ENCODE measurements around the gene CYGB. TPM values are rescaled to one million over a fixed set of nuclear protein-coding genes. Genes with fewer than 3 reads are reported as not detected.
A peak's percentile ranks its signal among the peaks of the same experiment; 100 is the strongest.

The CYGB gene
- total RNA-seq, 1 donor from 2014 or later, result 34.3 TPM

DNA sequence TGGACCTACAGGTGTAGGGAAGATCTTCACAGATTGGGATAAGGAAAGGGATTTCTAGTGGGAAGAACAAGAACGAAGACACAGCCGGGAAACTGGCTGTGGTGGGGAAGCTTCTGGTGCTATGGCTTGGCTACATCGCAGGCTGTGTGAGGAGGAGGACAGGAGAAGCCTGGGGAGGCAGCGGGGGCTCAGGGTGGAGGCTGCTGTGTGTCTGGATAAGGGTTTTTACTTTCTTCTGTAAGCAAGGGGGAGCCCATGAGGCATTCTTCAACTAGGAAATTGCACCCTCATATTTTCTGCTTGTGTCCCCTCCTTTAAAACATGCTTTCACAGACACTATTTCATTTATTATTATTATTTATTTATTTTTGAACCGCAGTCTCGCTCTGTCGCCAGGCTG, 33.4 kb downstream of the CYGB start:
- Histone ChIP-seq H3K27ac (no peak overlapping the region), H3K4me1 (peaks cover 16% of the 10 kb centered on the region), H3K9me3 (no peaks in the 10 kb centered on the region), H3K4me3 (no peak overlapping the region), H3K27me3 (peaks cover 6% of the 10 kb centered on the region), H3K36me3 (no peaks in the 10 kb centered on the region)
- intact Hi-C loops (cut with DNase I), result no loop called here
- no peak for DNase-seq
- TF ChIP-seq, protein P1, sequence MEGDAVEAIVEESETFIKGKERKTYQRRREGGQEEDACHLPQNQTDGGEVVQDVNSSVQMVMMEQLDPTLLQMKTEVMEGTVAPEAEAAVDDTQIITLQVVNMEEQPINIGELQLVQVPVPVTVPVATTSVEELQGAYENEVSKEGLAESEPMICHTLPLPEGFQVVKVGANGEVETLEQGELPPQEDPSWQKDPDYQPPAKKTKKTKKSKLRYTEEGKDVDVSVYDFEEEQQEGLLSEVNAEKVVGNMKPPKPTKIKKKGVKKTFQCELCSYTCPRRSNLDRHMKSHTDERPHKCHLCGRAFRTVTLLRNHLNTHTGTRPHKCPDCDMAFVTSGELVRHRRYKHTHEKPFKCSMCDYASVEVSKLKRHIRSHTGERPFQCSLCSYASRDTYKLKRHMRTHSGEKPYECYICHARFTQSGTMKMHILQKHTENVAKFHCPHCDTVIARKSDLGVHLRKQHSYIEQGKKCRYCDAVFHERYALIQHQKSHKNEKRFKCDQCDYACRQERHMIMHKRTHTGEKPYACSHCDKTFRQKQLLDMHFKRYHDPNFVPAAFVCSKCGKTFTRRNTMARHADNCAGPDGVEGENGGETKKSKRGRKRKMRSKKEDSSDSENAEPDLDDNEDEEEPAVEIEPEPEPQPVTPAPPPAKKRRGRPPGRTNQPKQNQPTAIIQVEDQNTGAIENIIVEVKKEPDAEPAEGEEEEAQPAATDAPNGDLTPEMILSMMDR (IDR thresholded peaks at IDR 0.05), result no peak
- ATAC-seq, result no peak

DNA sequence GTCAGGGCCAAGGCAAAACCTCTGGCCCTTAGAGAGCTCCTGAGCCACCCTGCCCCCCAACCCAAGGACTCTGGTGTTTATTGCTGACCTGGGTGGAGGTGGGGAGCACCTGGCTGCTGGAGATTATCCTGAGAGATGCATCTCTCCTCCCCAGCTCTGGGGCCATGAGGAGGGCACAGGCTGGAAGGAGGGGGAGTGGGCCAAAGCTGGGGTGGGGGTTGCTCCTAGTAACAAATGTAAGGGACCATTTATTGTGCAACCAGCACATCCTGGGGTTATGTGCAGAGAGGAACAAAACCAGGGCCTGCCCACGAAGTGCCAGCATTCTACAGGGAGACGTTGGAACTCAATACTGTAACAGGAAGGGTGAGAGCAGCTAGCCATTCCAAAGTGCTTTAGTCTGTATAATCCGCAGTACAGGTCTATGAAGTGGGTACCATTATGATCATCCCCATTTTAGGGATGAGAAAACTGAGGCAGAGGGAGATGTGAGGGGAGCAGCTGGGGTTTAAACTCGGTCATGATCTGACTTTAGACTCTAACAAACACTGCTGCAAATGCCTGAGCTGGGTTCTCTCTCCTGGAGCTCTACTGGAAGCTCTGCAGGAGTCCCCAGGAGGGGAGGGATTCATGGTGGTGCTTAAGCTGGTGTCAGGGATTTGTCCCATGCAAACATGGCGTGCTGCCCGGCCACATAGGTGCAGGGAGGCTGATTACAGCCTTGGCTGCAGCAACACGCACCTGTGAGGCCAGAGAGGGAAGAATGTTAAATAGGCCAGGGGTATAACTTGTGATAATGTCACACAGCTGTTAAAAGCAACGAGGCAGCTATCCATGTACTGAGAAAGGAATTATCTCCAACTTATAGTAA, 34.9 kb downstream of the CYGB start:
- H3K4me3 ChIP-seq, result no peak overlapping the region
- H3K9me3 ChIP-seq, result no peaks in the 10 kb centered on the region
- H3K27me3 ChIP-seq, result peaks cover 2% of the 10 kb centered on the region
- H3K27ac ChIP-seq, result peak overlapping the region; percentile 91
- TF ChIP-seq, protein P1 (IDR thresholded peaks at IDR 0.05), result no peak
- no peaks in the 10 kb centered on the region for H3K36me3 ChIP-seq
- no peak for ATAC-seq
- intact Hi-C loops (cut with DNase I), result no loop called here
- DNase-seq, result no peak
- peaks cover 29% of the 10 kb centered on the region for H3K4me1 ChIP-seq

DNA sequence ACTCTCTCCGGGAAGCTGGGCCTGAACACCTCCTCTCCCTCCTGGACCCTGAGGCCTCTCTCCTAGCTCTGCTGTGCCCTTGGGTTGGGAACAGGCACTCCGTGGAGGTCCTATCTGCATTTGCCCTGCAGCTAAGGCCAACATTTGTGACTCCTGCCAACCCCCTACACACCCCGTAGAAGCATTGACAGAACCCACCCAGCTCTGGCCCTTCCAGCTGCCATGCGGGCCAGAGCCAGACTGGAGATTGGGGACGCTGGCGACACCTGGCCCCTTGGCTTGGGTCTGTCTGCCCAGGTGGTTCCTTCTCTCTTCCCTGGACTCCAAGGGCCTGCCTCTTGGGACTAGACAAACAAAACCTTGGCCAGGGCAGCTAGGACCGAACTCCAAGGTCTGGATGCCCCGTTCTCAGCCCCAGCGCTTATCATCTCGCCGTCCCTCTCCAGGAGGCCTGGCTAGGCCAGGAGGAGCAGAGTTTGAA, 35.6 kb downstream of the CYGB start:
- intact Hi-C loops (cut with DNase I), result no loop called here
- Histone ChIP-seq H3K27ac (peak overlapping the region; percentile 91), H3K36me3 (no peaks in the 10 kb centered on the region), H3K4me3 (peak overlapping the region; percentile 82), H3K9me3 (no peaks in the 10 kb centered on the region), H3K27me3 (no peaks in the 10 kb centered on the region), H3K4me1 (peaks cover 36% of the 10 kb centered on the region)
- DNase-seq (no peak), ATAC-seq (no peak)
- TF ChIP-seq, protein P1 (IDR thresholded peaks at IDR 0.05), result no peak

DNA sequence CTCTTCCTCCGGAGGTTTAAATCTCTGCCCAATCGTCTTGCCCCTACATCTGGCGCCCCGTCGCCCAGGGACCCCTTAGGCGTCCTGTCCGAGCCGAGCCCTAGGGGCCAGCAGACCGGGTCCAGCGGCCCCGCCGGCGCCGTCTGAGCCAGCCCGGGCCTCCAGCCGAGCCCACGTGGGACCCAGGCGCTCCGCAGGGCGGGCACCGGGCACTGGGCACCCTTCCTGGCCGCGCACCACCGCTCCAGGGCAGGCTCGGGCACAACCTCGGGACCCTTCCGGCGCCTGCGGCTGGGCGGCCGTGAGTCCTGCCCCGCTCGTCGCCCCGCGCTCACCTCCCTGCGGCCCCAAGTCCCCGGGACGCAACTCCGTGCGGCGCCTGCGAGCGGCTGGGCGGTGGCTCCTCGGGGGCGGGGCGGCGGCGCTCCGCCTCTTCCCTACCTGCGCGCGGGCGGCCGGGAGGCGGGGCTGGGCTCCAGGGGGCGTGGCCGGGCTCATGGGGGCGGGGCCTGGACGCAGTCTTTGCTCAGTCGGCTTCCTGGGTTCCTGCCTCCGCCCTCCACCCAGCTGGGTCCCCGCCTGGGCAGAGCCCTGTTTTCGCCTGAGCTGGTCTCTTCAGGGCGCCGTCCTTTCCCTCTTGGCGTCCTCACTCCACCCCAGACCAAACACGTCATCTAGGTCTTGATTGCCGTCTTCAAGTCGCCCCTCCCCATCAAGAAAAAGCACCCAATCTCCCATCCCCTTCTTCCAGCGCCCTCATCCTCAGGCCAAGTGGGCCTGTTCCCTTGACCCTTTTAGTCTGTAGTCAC, 36.3 kb downstream of the CYGB start, which contains the start of gene RHBDF2:
TSS of gene RHBDF2 (minus strand) at position 406 of the 809 bp plus-strand sequence. CDS start 19,899 bp downstream, outside the sequence.
- ATAC-seq (peak; percentile 95), DNase-seq (peak; percentile 96)
- Histone ChIP-seq H3K4me1 (peaks cover 34% of the 10 kb centered on the region), H3K27me3 (no peaks in the 10 kb centered on the region), H3K4me3 (peak within 1 kb of the TSS; percentile 82), H3K27ac (peak within 1 kb of the TSS; percentile 91), H3K36me3 (no peaks in the 10 kb centered on the region), H3K9me3 (no peaks in the 10 kb centered on the region)
- intact Hi-C loops (cut with DNase I), result no loop called here
- TF ChIP-seq, protein P1 (IDR thresholded peaks at IDR 0.05), result no peak

DNA sequence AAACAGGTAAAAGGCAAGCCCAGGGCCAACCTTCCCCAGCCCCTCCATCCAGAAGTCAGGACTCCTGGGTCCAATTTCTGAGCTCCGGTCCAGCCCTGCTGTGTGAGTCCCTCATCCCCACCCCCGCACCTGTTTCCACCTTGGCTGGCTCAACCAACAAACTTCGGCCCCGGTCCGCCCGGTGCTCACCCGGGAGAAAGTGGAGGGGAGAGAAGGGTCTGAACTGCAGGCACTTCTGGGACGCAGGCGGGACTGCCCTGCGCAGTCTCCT, 36.8 kb downstream of the CYGB start:
- DNase-seq, result no peak
- H3K27ac ChIP-seq, result peak overlapping the region; percentile 91
- no peaks in the 10 kb centered on the region for H3K27me3 ChIP-seq
- intact Hi-C loops (cut with DNase I), result no loop called here
- H3K4me1 ChIP-seq, result peaks cover 34% of the 10 kb centered on the region
- ATAC-seq, result no peak
- no peaks in the 10 kb centered on the region for H3K9me3 ChIP-seq
- H3K4me3 ChIP-seq, result peak overlapping the region; percentile 82
- TF ChIP-seq, protein P1 (IDR thresholded peaks at IDR 0.05), result no peak
- H3K36me3 ChIP-seq, result no peaks in the 10 kb centered on the region

Data from upper lobe of right lung (tissue), 1 donor.